Dermis microvascular lymphatic vessel endothelial cell (primary cell): ENCODE measurements around the gene SLC22A6. TPM values are rescaled to one million over a fixed set of nuclear protein-coding genes. Genes with fewer than 3 reads are reported as not detected.

ENCODE experiments used
- DNase-seq, 2 donors: peaks; one replicate each; pipeline versions ENCODE4 v3.0.0 to v3.0.0-alpha.2; 2010; ENCODE audit warnings: low read depth in 2 of 2
- total RNA-seq: library from RNA; depleted of rRNA; stranded (reverse); fragments of >200 nt; gene quantifications from 2 replicates; pipeline ENCODE4 v1.2.1, GENCODE V29; 2014

SLC22A6 gene
- total RNA-seq, 1 donor from 2014 or later = not detected

GRCh38 chr11:62931499-62932278, 53.1 kb downstream of the SLC22A6 start:
- no peak for DNase-seq

GRCh38 chr11:62930666-62931065, 54.1 kb downstream of the SLC22A6 start:
- no peak for DNase-seq

- DNase-seq = no peak
Observed at GRCh38 chr11:62930157-62930556, 54.6 kb downstream of the SLC22A6 start.

- no peak for DNase-seq
Observed at GRCh38 chr11:62928011-62928410, 56.8 kb downstream of the SLC22A6 start.

- DNase-seq = no peak
Observed at GRCh38 chr11:62926680-62927455, 57.9 kb downstream of the SLC22A6 start.

Other genes starting within 250 kb of the SLC22A6 start
- gene ZBTB3, start 230.8 kb downstream of the SLC22A6 start, total RNA-seq = 9.0 and 11.6 TPM in 2 replicates
- gene POLR2G, start 223.4 kb downstream of the SLC22A6 start, total RNA-seq = 65.0 and 67.8 TPM in 2 replicates
- gene TAF6L, start 213.6 kb downstream of the SLC22A6 start, total RNA-seq = 23.9 and 37.4 TPM in 2 replicates
- 20.2 and 30.2 TPM in 2 replicates for gene TMEM179B, start 197.6 kb downstream of the SLC22A6 start, total RNA-seq
- 10.4 and 12.0 TPM in 2 replicates for gene TMEM223, start 193.0 kb downstream of the SLC22A6 start, total RNA-seq
- 9.5 and 18.1 TPM in 2 replicates for gene NXF1, start 179.5 kb downstream of the SLC22A6 start, total RNA-seq
- 31.6 and 44.9 TPM in 2 replicates for gene STX5, start 152.9 kb downstream of the SLC22A6 start, total RNA-seq
- gene TEX54, start 152.1 kb downstream of the SLC22A6 start, total RNA-seq = not detected in 2 replicates
- 40.7 and 79.2 TPM in 2 replicates for gene WDR74, start 145.4 kb downstream of the SLC22A6 start, total RNA-seq
- 48.4 and 51.1 TPM in 2 replicates for gene SLC3A2, start 104.1 kb downstream of the SLC22A6 start, total RNA-seq
- not detected in 2 replicates for gene CHRM1, start 63.6 kb downstream of the SLC22A6 start, total RNA-seq
- not detected in 2 replicates for gene SLC22A8, start 30.9 kb upstream of the SLC22A6 start, total RNA-seq
- not detected in 2 replicates for gene SLC22A24, start 159.3 kb upstream of the SLC22A6 start, total RNA-seq